PC-3 (cell line): ENCODE data around the gene SMG9. TPM values are rescaled to one million over a fixed set of nuclear protein-coding genes. Genes with fewer than 3 reads are reported as not detected.

ENCODE experiments used
- ATAC-seq: fragments of 200-7000 bp; cut with Tn5 transposase; 2 replicates; pipeline ENCODE4 v1.9.1; 2020; ENCODE audit warnings: mild to moderate bottlenecking, moderate library complexity
- BruUV-seq: library from RNA; stranded (reverse); fragments of 400-500 nt; replicated peaks from 2 replicates; lab custom pipeline; 2021; lab: Mats Ljungman, UMichigan
- CTCF ChIA-PET: fragments of 300-600 bp; sonication (Branson Sonifier 250); formaldehyde crosslinking; loops from one replicate; lab custom pipeline; 2022; ENCODE audit warnings: antibody characterized with exemption; lab: Charles Lee
- POLR2A ChIA-PET: fragments of 300-600 bp; sonication (Branson Sonifier 250); formaldehyde crosslinking; loops from one replicate; lab custom pipeline; 2022; ENCODE audit warnings: antibody characterized with exemption; ENCODE audit not compliant: unreplicated experiment; lab: Charles Lee
- DNase-seq: peaks from one replicate; pipeline ENCODE4 v3.0.0-alpha.2; 2015
- H2AFZ ChIP-seq: fragments of 300-600 bp; sonication (generic); 2 replicates; pipeline ENCODE4 v1.6.0; 2016; ENCODE audit warnings: antibody characterized with exemption, low read length
- H3F3A ChIP-seq: fragments of 300-600 bp; sonication (generic); one replicate; pipeline ENCODE4 v1.6.0; 2017; ENCODE audit warnings: antibody characterized with exemption, low read length, control low read depth, mild to moderate bottlenecking; ENCODE audit not compliant: unreplicated experiment
- H3K27ac ChIP-seq: fragments of 300-600 bp; sonication (generic); 2 replicates; pipeline ENCODE4 v1.5.1; 2016; ENCODE audit warnings: mild to moderate bottlenecking, low read length
- H3K27me3 ChIP-seq: fragments of 300-600 bp; sonication (generic); 2 replicates; pipeline ENCODE4 v1.6.1; 2016; ENCODE audit warnings: low read length, mixed read lengths
- H3K36me3 ChIP-seq: fragments of 300-600 bp; sonication (generic); 2 replicates; pipeline ENCODE4 v1.6.1; 2016; ENCODE audit warnings: low read depth, mixed run types, low read length, mixed read lengths
- H3K4me1 ChIP-seq: fragments of 300-600 bp; sonication (generic); 2 replicates; pipeline ENCODE4 v1.5.1; 2016; ENCODE audit warnings: low read length; ENCODE audit not compliant: insufficient read depth
- H3K4me2 ChIP-seq: fragments of 300-600 bp; sonication (generic); 2 replicates; pipeline ENCODE4 v1.6.0; 2016; ENCODE audit warnings: low read length
- H3K4me3 ChIP-seq: fragments of 300-600 bp; sonication (generic); 2 replicates; pipeline ENCODE4 v1.5.1; 2016; ENCODE audit warnings: mild to moderate bottlenecking, low read length, mixed read lengths
- H3K79me2 ChIP-seq: fragments of 300-600 bp; sonication (generic); 2 replicates; pipeline ENCODE4 v1.6.1; 2017; ENCODE audit warnings: low read length, mixed read lengths
- H3K9ac ChIP-seq: fragments of 300-600 bp; sonication (generic); 2 replicates; pipeline ENCODE4 v1.6.0; 2016; ENCODE audit warnings: mild to moderate bottlenecking, low read length
- H3K9me2 ChIP-seq: fragments of 300-600 bp; sonication (generic); replicated peaks from 2 replicates; pipeline ENCODE4 v1.6.1; 2016; ENCODE audit warnings: mixed run types, low read length, mixed read lengths
- H3K9me3 ChIP-seq: fragments of 300-600 bp; sonication (generic); 2 replicates; pipeline ENCODE4 v1.6.1; 2016; ENCODE audit warnings: low read length, mixed read lengths
- H4K20me1 ChIP-seq: fragments of 300-600 bp; sonication (generic); 2 replicates; pipeline ENCODE4 v1.6.1; 2016; ENCODE audit warnings: low read length, mixed read lengths
- CTCF ChIP-seq: fragments of 300-600 bp; sonication (generic); conservative IDR thresholded peaks from 2 replicates; pipeline ENCODE4 v1.5.1; 2017; ENCODE audit warnings: antibody characterized with exemption, low read depth, mild to moderate bottlenecking, low read length
- EZH2 ChIP-seq: fragments of 300-600 bp; sonication (generic); IDR thresholded peaks from one replicate; pipeline ENCODE4 v1.6.1; 2017; ENCODE audit warnings: antibody characterized with exemption, mild to moderate bottlenecking, low read length; ENCODE audit not compliant: unreplicated experiment
- EZH2phosphoT487 ChIP-seq: fragments of 300-600 bp; sonication (generic); IDR thresholded peaks from 2 replicates; pipeline ENCODE4 v1.6.1; 2018; ENCODE audit warnings: mild to moderate bottlenecking, antibody characterized with exemption, low read length, borderline replicate concordance
- intact Hi-C: fragments of 100-400 bp; cut with micrococcal nuclease; formaldehyde crosslinking; loops from 2 replicates; pipeline ENCODE4 v1.9.0; 2023
- total RNA-seq: library from RNA; depleted of rRNA; stranded (reverse); fragments of >200 nt; gene quantifications from 2 replicates; pipeline ENCODE4 v1.2.3, GENCODE V29; 2014

SMG9 gene
- total RNA-seq, 1 experiment from 2014 or later = 48.8 TPM

- TF ChIP-seq EZH2 (no peak), CTCF (no peak), EZH2phosphoT487 (no peak)
- Histone ChIP-seq H3K4me3 (peak within 1 kb of the TSS; percentile 80), H3K27me3 (no peaks in the 10 kb centered on the region), H3K27ac (peak within 1 kb of the TSS; percentile 88), H3K9ac (peak within 1 kb of the TSS; percentile 87), H3F3A (no peaks in the 10 kb centered on the region), H2AFZ (peak within 1 kb of the TSS; percentile 11), H3K4me1 (peaks cover 60% of the 10 kb centered on the region), H4K20me1 (no peaks in the 10 kb centered on the region), H3K4me2 (peak within 1 kb of the TSS; percentile 96), H3K36me3 (no peaks in the 10 kb centered on the region), H3K9me3 (no peaks in the 10 kb centered on the region), H3K9me2 (no peaks in the 10 kb centered on the region), H3K79me2 (peaks cover 43% of the 10 kb centered on the region)
- ATAC-seq (peak; percentile 56), DNase-seq (peak; percentile 77)
- intact Hi-C loops = no loop called here
- ChIA-PET CTCF (interaction anchor here (0.6 to 2.2 kb wide), 3 partner anchors 12 to 98 kb away, joined by 4 to 7 read pairs (median 5); no protein-coding TSS in a partner anchor), POLR2A (interaction anchor here (1.9 kb wide), 1 partner anchor 16 kb away, joined by 4 read pairs; no protein-coding TSS in a partner anchor)
- BruUV-seq = TSS peak; percentile 63
Observed at GRCh38 chr19:43780706-43781525, 26.2 kb upstream of the SMG9 start, which contains the start of gene KCNN4. Gene KCNN4, minus strand, starts transcription at chr19:43780973. Its CDS starts 112 bp downstream, at chr19:43780861.

- H3K4me2 ChIP-seq = peak overlapping the region; percentile 96
- H3K4me1 ChIP-seq = peaks cover 50% of the 10 kb centered on the region
- no peaks in the 10 kb centered on the region for H3K27me3 ChIP-seq
- no peaks in the 10 kb centered on the region for H3K9me3 ChIP-seq
- H3K9me2 ChIP-seq = no peaks in the 10 kb centered on the region
- no peaks in the 10 kb centered on the region for H3K36me3 ChIP-seq
- ChIA-PET POLR2A (no interaction called here), CTCF (interaction anchor here (2.2 kb wide), 1 partner anchor 11 kb away, joined by 7 read pairs; no protein-coding TSS in a partner anchor)
- peak overlapping the region; percentile 88 for H3K27ac ChIP-seq
- H3K79me2 ChIP-seq = peaks cover 47% of the 10 kb centered on the region
- peak overlapping the region; percentile 87 for H3K9ac ChIP-seq
- ATAC-seq (no peak), DNase-seq (peak; percentile 33)
- H2AFZ ChIP-seq = no peak overlapping the region
- no peaks in the 10 kb centered on the region for H4K20me1 ChIP-seq
- no peaks in the 10 kb centered on the region for H3F3A ChIP-seq
- intact Hi-C loops = no loop called here
- no TSS peak for BruUV-seq
- TF ChIP-seq EZH2phosphoT487 (no peak), EZH2 (no peak), CTCF (peak; percentile 45; the same call in 1 of the 2 replicates)
- H3K4me3 ChIP-seq = peak overlapping the region; percentile 80
Observed at GRCh38 chr19:43779820-43780219, 25.1 kb upstream of the SMG9 start.
